K562 (cell line): ENCODE measurements around the gene ZBED4. TPM values are rescaled to one million over a fixed set of nuclear protein-coding genes. Genes with fewer than 3 reads are reported as not detected.

ENCODE experiments used
- ATAC-seq: fragments of 200-7000 bp; cut with Tn5 transposase; 3 replicates; pipeline ENCODE4 v1.9.1; 2020; ENCODE audit warnings: moderate library complexity
- BruUV-seq: library from RNA; stranded (reverse); fragments of 400-500 nt; replicated peaks from 2 replicates; lab custom pipeline; 2021; lab: Mats Ljungman, UMichigan
- CTCF ChIA-PET: fragments of 300-600 bp; formaldehyde crosslinking; extraction: SDS; loops from one replicate; lab custom pipeline; 2021; ENCODE audit warnings: low intra/inter-chr PET ratio; lab: Yijun Ruan, JAX
- POLR2A ChIA-PET: fragments of 300-600, 350-650 bp; sonication (Branson Sonifier 250); formaldehyde crosslinking; extraction: SDS; loops from one replicate; lab custom pipeline; 2021; ENCODE audit warnings: antibody characterized with exemption, inconsistent platforms; lab: Yijun Ruan, JAX
- DNase-seq, 4 experiments: peaks; one replicate each; pipeline versions ENCODE4 v3.0.0 to v3.0.0-alpha.2; 2011 to 2018; ENCODE audit warnings: low spot score in 3 of 4, mixed read lengths in 3 of 4; ENCODE audit errors: extremely low read depth in 1 of 4
- FAIRE-seq: peaks from 2 replicates; lab custom pipeline; 2011; peaks lifted over from hg19 to GRCh38; lab: Jason Lieb, UNC
- H2AFZ ChIP-seq: 2 replicates; pipeline ENCODE4 v1.6.0; 2011; ENCODE audit warnings: low read depth, low read length, control low read depth, inconsistent platforms
- H3K27ac ChIP-seq: fragments of 200-600 bp; 3 replicates; pipeline ENCODE4 v1.8.0; 2011; ENCODE audit warnings: low read depth, mild to moderate bottlenecking, control low read depth, inconsistent platforms, low read length, moderate library complexity, mixed read lengths; ENCODE audit errors: extremely low read depth
- H3K27me3 ChIP-seq, 2 experiments: fragments of 300-600 bp in 1 of 2; 2 replicates in 1 of 2; 3 replicates in 1 of 2; pipeline versions ENCODE4 v1.6.0 to v1.8.0; 2011; ENCODE audit warnings: inconsistent platforms in 2 of 2, low read length in 2 of 2, mild to moderate bottlenecking in 1 of 2, mixed read lengths in 1 of 2, moderate library complexity in 1 of 2; ENCODE audit not compliant: control insufficient read depth in 2 of 2, insufficient read depth in 2 of 2
- H3K36me3 ChIP-seq: fragments of 300-600 bp; 3 replicates; pipeline ENCODE4 v1.8.0; 2011; ENCODE audit warnings: mild to moderate bottlenecking, low read length, inconsistent platforms; ENCODE audit not compliant: control insufficient read depth, insufficient read depth
- H3K4me1 ChIP-seq, 2 experiments: fragments of 200-600 bp in 1 of 2; replicated peaks in 1 of 2; 2 replicates in 1 of 2; 3 replicates in 1 of 2; pipeline versions ENCODE4 v1.5.1 to v1.8.0; 2011; ENCODE audit warnings: inconsistent platforms in 2 of 2, low read length in 2 of 2, mild to moderate bottlenecking in 1 of 2, mixed read lengths in 1 of 2, moderate library complexity in 1 of 2; ENCODE audit not compliant: control insufficient read depth in 2 of 2, insufficient read depth in 2 of 2
- H3K4me2 ChIP-seq: 2 replicates; pipeline ENCODE4 v1.6.1; 2011; ENCODE audit warnings: low read length, control low read depth, inconsistent platforms, mixed read lengths; ENCODE audit not compliant: insufficient read depth
- H3K4me3 ChIP-seq: fragments of 200-600 bp; sonication (generic), shearing (Covaris generic); 2 replicates; pipeline ENCODE4 v1.5.1; 2016; ENCODE audit warnings: control low read depth, inconsistent platforms
- H3K79me2 ChIP-seq: fragments of 200-600 bp; 3 replicates; pipeline ENCODE4 v1.8.0; 2011; ENCODE audit warnings: low read length, inconsistent platforms; ENCODE audit not compliant: control insufficient read depth, insufficient read depth
- H3K9ac ChIP-seq, 2 experiments: 2 replicates each; pipeline versions ENCODE4 v1.6.0 to v1.6.1; 2011; ENCODE audit warnings: low read depth in 2 of 2, low read length in 2 of 2, control low read depth in 1 of 2, inconsistent platforms in 1 of 2, mild to moderate bottlenecking in 1 of 2, mixed read lengths in 1 of 2; ENCODE audit not compliant: insufficient read depth in 1 of 2
- H3K9me1 ChIP-seq: one replicate; pipeline ENCODE4 v1.6.0; 2011; ENCODE audit warnings: inconsistent platforms, mild to moderate bottlenecking, low read length, moderate library complexity; ENCODE audit not compliant: control insufficient read depth, insufficient read depth
- H3K9me3 ChIP-seq: replicated peaks from 2 replicates; pipeline ENCODE4 v1.5.1; 2011; ENCODE audit warnings: low read depth, low read length, inconsistent platforms; ENCODE audit not compliant: control insufficient read depth, insufficient read depth
- H4K20me1 ChIP-seq: replicated peaks from 2 replicates; pipeline ENCODE4 v1.6.1; 2011; ENCODE audit warnings: low read length, inconsistent platforms, mixed read lengths; ENCODE audit not compliant: control insufficient read depth, insufficient read depth
- EGR1 ChIP-seq: fragments of 450-650 bp; conservative IDR thresholded peaks from 2 replicates; pipeline ENCODE4 v1.6.1; 2017; ENCODE audit warnings: mild to moderate bottlenecking
- ELK3 ChIP-seq: fragments of 450-650 bp; formaldehyde crosslinking; IDR thresholded peaks from 2 replicates; pipeline ENCODE4 v1.4.0; 2020; ENCODE audit warnings: mild to moderate bottlenecking
- ID3 ChIP-seq, 2 experiments: fragments of 250-450 bp in 1 of 2; fragments of 450-650 bp in 1 of 2; sonication (Bioruptor Pico) in 1 of 2; IDR thresholded peaks; 2 replicates each; pipeline versions ENCODE4 v1.6.1 to v1.8.0; 2016 to 2021; ENCODE audit warnings: mild to moderate bottlenecking in 2 of 2, moderate library complexity in 2 of 2, missing compliant biosample characterization in 1 of 2, missing genetic modification characterization in 1 of 2
- KAT2B ChIP-seq: IDR thresholded peaks from one replicate; pipeline ENCODE4 v1.6.1; 2012; ENCODE audit warnings: low read depth, mild to moderate bottlenecking, control low read depth, inconsistent platforms, low read length, moderate library complexity
- KHSRP ChIP-seq: fragments of 450-650 bp; IDR thresholded peaks from 2 replicates; pipeline ENCODE4 v1.6.1; 2017
- NR3C1 ChIP-seq: sonication (generic); formaldehyde crosslinking; IDR thresholded peaks from 2 replicates; pipeline ENCODE4 v1.8.1; 2022; ENCODE audit warnings: missing genetic modification reagents
- POLR2G ChIP-seq: fragments of 200-400 bp; formaldehyde crosslinking; IDR thresholded peaks from 2 replicates; pipeline ENCODE4 v1.6.1; 2017; ENCODE audit warnings: low read depth, mild to moderate bottlenecking, antibody characterized with exemption, low read length, moderate library complexity
- RBFOX2 ChIP-seq: fragments of 200-400 bp; formaldehyde crosslinking; IDR thresholded peaks from 2 replicates; pipeline ENCODE4 v1.6.1; 2017; ENCODE audit warnings: low read depth, mild to moderate bottlenecking, low read length, moderate library complexity
- SOX6 ChIP-seq: fragments of 450-650 bp; IDR thresholded peaks from 2 replicates; pipeline ENCODE4 v1.6.1; 2014; ENCODE audit warnings: mild to moderate bottlenecking
- YBX1 ChIP-seq: fragments of 450-650 bp; IDR thresholded peaks from 2 replicates; pipeline ENCODE4 v1.7.1; 2016; ENCODE audit warnings: mild to moderate bottlenecking
- WGBS: fragments of 100-300 bp; shearing (Covaris generic); methylation state at CpG from one replicate; pipeline ENCODE4 v1.1.6; 2016; ENCODE audit warnings: low coverage, mixed read lengths; ENCODE audit not compliant: insufficient coverage; ENCODE audit errors: missing lambda C conversion rate; 5-methylcytosine and 5-hydroxymethylcytosine counted together
- in situ Hi-C: fragments of 300-500 bp; cut with MboI; formaldehyde crosslinking; loops from 4 replicates; pipeline ENCODE4 v1.15.0; 2018; ENCODE audit warnings: inconsistent platforms, mixed read lengths
- intact Hi-C: fragments of 100-400 bp; cut with micrococcal nuclease; formaldehyde crosslinking; loops from 2 replicates; pipeline ENCODE4 v1.14.2; 2022
- polyA plus RNA-seq, 8 experiments: library from polyadenylated mRNA; depleted of rRNA in 4 of 8; stranded (reverse) in 5 of 8; unstranded in 3 of 8; fragments of >200 nt; fragmentation: Nextera tagmentation in 2 of 8; fragmentation: Illumina TruSeq in 1 of 8; extraction: Ambion mirVana in 2 of 8; extraction: Trizol in 1 of 8; gene quantifications; 2 replicates each; pipeline versions ENCODE4 v1.2.1 to v1.2.3, GENCODE V29; 2011 to 2014; ENCODE audit warnings: inconsistent platforms in 1 of 8, missing spikeins in 1 of 8
- total RNA-seq, 7 experiments: library from RNA; depleted of rRNA in 6 of 7; stranded (reverse); fragments of >200 nt in 6 of 7; fragmentation: Illumina TruSeq in 2 of 7; extraction: Trizol in 2 of 7; gene quantifications; 2 replicates each; pipeline versions ENCODE4 v1.2.1 to v1.2.3, GENCODE V29; 2011 to 2021; ENCODE audit warnings: low replicate concordance in 1 of 7

ZBED4 gene
- total and polyA plus RNA-seq, 9 of the 15 experiments (the other 6 are each of a cell fraction or from before 2014, with no cell fraction given) = 1.5 to 16.8 (median 7.4) TPM

GRCh38 chr22:49814856-49815255 lies 38.8 kb upstream of the ZBED4 start (continued):
- TF ChIP-seq ID3 (CRISPR knock-in tag; IDR thresholded peaks at IDR 0.05) (no peak), ID3 (tag; IDR thresholded peaks at IDR 0.05) (no peak)

GRCh38 chr22:49815641-49816091 lies 38.0 kb upstream of the ZBED4 start:
- FAIRE-seq (no peak), ATAC-seq (no peak), DNase-seq (no peak)
- TF ChIP-seq EGR1 (no peak), RBFOX2 (0 out of 2 replicates have a peak, but pooled peaks have one; percentile 35), KAT2B (no peak), KHSRP (no peak), NR3C1 (CRISPR knock-in tag) (no peak), ELK3 (CRISPR knock-in tag) (no peak), YBX1 (no peak), SOX6 (no peak), POLR2G (peak; percentile 45; the same call in 1 of the 2 replicates)
- in situ Hi-C loops (no loop called here), intact Hi-C loops (no loop called here)
- no peaks in the 10 kb centered on the region for H3K9me3 ChIP-seq
- ChIA-PET CTCF (no interaction called here), POLR2A (interaction anchor here (2.5 kb wide), 1 partner anchor 11 kb away, joined by 10 read pairs; no protein-coding TSS in a partner anchor)
- 88% methylated on average over 5 of the region's 15 CpGs for WGBS
- H4K20me1 ChIP-seq = peaks cover 3% of the 10 kb centered on the region; the same call in 1 of the 2 replicates
- no peak overlapping the region for H2AFZ ChIP-seq
- no peak overlapping the region for H3K4me3 ChIP-seq
- H3K4me1 ChIP-seq = peaks cover 2 to 19% of the 10 kb centered on the region in 2 experiments; a peak in 3 of 5 replicates
- H3K79me2 ChIP-seq = peaks cover 86% of the 10 kb centered on the region
- H3K27me3 ChIP-seq = no peaks in the 10 kb centered on the region
- no peak overlapping the region for H3K4me2 ChIP-seq
- BruUV-seq = no TSS peak
- H3K9ac ChIP-seq = no peak overlapping the region
- peaks cover 38% of the 10 kb centered on the region; the same call in 2 of the 3 replicates for H3K36me3 ChIP-seq
- peaks cover 4% of the 10 kb centered on the region for H3K9me1 ChIP-seq
- no peak overlapping the region for H3K27ac ChIP-seq
